Measurements from ENCODE around the gene TMEM121B. TPM values are rescaled to one million over a fixed set of nuclear protein-coding genes. Genes with fewer than 3 reads are reported as not detected.

TMEM121B gene
- total and polyA plus RNA-seq, 2 donors from 2014 or later: 0.19 to 1.2 TPM

DNA sequence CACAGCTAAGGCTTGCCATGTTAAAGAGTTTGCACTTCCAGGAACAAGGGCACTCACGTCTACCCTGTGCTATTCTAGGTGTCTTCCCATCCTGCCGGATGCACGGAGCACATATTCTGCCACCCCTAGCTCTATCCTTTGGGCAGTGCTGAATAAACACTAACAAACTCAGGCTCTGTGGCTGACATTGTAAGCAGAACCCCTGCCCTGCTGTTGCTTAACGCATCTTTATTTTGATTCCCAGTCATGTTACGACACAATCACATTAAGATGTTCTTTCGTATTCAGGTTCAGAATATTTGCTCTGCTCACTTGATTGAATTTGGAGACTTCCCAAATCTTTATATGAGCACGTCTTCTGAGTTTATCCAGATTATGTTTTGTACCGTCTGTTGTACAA lies 41.6 kb upstream of the TMEM121B start:
- no peak overlapping the region for H3K4me3 ChIP-seq (ENCODE audit: low read length in 3 of 3)
- no peak overlapping the region for H3K27ac ChIP-seq (ENCODE audit: low read depth in 2 of 2, low read length in 2 of 2)
- H3K9ac ChIP-seq (ENCODE audit: low read length in 3 of 3): no peak overlapping the region
- H3K36me3 ChIP-seq (ENCODE audit: control insufficient read depth in 2 of 3, insufficient read depth in 3 of 3, low read length in 3 of 3): no peaks in the 10 kb centered on the region
- peaks cover 0 to 4% (median 4%) of the 10 kb centered on the region in 3 donors for H3K4me1 ChIP-seq (ENCODE audit: control insufficient read depth in 2 of 3, insufficient read depth in 2 of 3, low read depth in 1 of 3, low read length in 3 of 3)
- intact Hi-C loops (cut with DNase I): no loop called here
- H3K9me3 ChIP-seq (ENCODE audit: control insufficient read depth in 2 of 3, insufficient read depth in 1 of 3, low read length in 3 of 3): no peaks in the 10 kb centered on the region
- DNase-seq (no peak), FAIRE-seq (no peak)
- H3K27me3 ChIP-seq (ENCODE audit: control insufficient read depth, insufficient read depth, low read length): no peaks in the 10 kb centered on the region
- no peak for TF ChIP-seq CTCF (IDR thresholded peaks at IDR 0.05; ENCODE audit: borderline replicate concordance, extremely low read depth, insufficient read depth)

- Histone ChIP-seq H3K27me3 (ENCODE audit: control insufficient read depth, insufficient read depth, low read length) (no peaks in the 10 kb centered on the region), H3K27ac (ENCODE audit: low read depth in 2 of 2, low read length in 2 of 2) (no peak overlapping the region), H3K4me3 (ENCODE audit: low read length in 3 of 3) (no peak overlapping the region), H3K4me1 (ENCODE audit: control insufficient read depth in 2 of 3, insufficient read depth in 2 of 3, low read depth in 1 of 3, low read length in 3 of 3) (peaks cover 0 to 4% (median 4%) of the 10 kb centered on the region in 3 donors), H3K9ac (ENCODE audit: low read length in 3 of 3) (no peak overlapping the region), H3K36me3 (ENCODE audit: control insufficient read depth in 2 of 3, insufficient read depth in 3 of 3, low read length in 3 of 3) (no peaks in the 10 kb centered on the region), H3K9me3 (ENCODE audit: control insufficient read depth in 2 of 3, insufficient read depth in 1 of 3, low read length in 3 of 3) (no peaks in the 10 kb centered on the region)
- FAIRE-seq: no peak
- DNase-seq: no peak
- TF ChIP-seq CTCF (IDR thresholded peaks at IDR 0.05; ENCODE audit: borderline replicate concordance, extremely low read depth, insufficient read depth): no peak
- intact Hi-C loops (cut with DNase I): no loop called here
These were observed 40.8 kb upstream of the TMEM121B start for GRCh38 chr22:17161991-17162390.

DNA sequence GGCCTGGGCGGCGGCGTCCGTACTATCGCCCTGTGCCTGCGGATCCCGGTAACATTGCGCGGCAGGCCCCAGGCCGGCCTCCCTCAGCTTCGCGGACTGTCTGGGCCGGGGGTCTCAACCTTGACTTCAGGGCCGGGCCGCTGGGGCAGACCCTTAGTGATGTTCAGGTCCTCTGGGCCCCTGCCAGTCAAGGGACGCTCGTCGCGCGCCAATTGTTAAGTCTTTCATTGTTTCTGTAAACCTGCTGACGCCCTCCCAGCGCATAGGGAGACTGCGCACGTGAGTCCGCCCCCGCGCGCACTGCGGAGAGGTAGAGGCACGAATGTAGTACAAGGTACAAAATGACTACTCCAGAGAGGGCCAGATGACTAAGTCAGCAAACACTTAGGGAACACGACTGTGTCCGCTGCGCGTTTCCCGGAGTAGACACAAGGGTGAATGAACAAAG lies 38.4 kb upstream of the TMEM121B start:
- peak overlapping the region; percentile 88 to 89 for H3K27ac ChIP-seq (ENCODE audit: low read depth in 2 of 2, low read length in 2 of 2)
- intact Hi-C loops (cut with DNase I): no loop called here
- FAIRE-seq: no peak
- peak; percentile 62 to 83 (median 74) for DNase-seq
- no peak for TF ChIP-seq CTCF (IDR thresholded peaks at IDR 0.05; ENCODE audit: borderline replicate concordance, extremely low read depth, insufficient read depth)
- peak overlapping the region; percentile 15 to 74 (median 46) for H3K9ac ChIP-seq (ENCODE audit: low read length in 3 of 3)
- H3K4me3 ChIP-seq (ENCODE audit: low read length in 3 of 3): peak overlapping the region; percentile 51 to 82 (median 72)
- no peaks in the 10 kb centered on the region for H3K27me3 ChIP-seq (ENCODE audit: control insufficient read depth, insufficient read depth, low read length)
- H3K4me1 ChIP-seq (ENCODE audit: control insufficient read depth in 2 of 3, insufficient read depth in 2 of 3, low read depth in 1 of 3, low read length in 3 of 3): peaks cover 0 to 6% (median 4%) of the 10 kb centered on the region in 3 donors
- no peaks in the 10 kb centered on the region for H3K36me3 ChIP-seq (ENCODE audit: control insufficient read depth in 2 of 3, insufficient read depth in 3 of 3, low read length in 3 of 3)
- no peaks in the 10 kb centered on the region for H3K9me3 ChIP-seq (ENCODE audit: control insufficient read depth in 2 of 3, insufficient read depth in 1 of 3, low read length in 3 of 3)

All from kidney (tissue), 14 donors.